ENCODE measurements around the gene FLG. TPM values are rescaled to one million over a fixed set of nuclear protein-coding genes. Genes with fewer than 3 reads are reported as not detected.

FLG gene
- total and polyA plus RNA-seq, 2 of the 4 experiments (the other 2 are of a cell fraction): under 0.01 TPM; not detected in 1

DNA sequence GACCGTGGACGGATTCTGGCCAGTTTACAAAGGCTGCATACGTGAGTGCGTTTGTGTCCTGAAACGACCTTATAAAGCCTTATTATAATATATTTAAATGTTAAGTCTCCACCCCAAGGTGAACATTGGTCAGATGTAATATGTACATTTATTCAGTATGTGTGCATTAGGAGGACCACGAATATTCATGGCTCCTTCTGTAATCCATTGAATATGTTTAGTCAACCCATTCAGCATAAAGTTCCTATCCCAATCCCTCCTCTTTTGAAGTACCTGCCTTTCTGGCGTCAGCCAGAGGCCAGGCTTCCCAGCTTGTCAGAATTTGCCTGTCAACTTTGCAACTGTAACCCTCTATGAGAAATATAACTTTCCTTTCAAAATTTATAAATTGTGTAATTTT is 10.4 kb upstream of the FLG start:
- H3K36me3 ChIP-seq (ENCODE audit: control insufficient read depth, insufficient read depth, low read length): no peaks in the 10 kb centered on the region
- no peaks in the 10 kb centered on the region for H3K79me1 ChIP-seq (ENCODE audit: low read depth in 1 of 2, low read length in 2 of 2)
- H2BK120ac ChIP-seq (ENCODE audit: low read depth, low read length): no peak overlapping the region
- H3K27ac ChIP-seq (ENCODE audit: insufficient read depth, low read length): no peak overlapping the region
- H3K14ac ChIP-seq (replicated peaks; ENCODE audit: low read depth, low read length): no peak overlapping the region
- H3K56ac ChIP-seq (ENCODE audit: extremely low read depth, insufficient read depth, low read length): no peak overlapping the region
- no peak for TF ChIP-seq FOS (IDR thresholded peaks at IDR 0.05; ENCODE audit: low read depth, low read length)
- no peak for TF ChIP-seq MAFK (IDR thresholded peaks at IDR 0.05; ENCODE audit: low read depth, low read length)
- no peak for TF ChIP-seq BHLHE40 (IDR thresholded peaks at IDR 0.05; ENCODE audit: low read depth, low read length)
- TF ChIP-seq, protein P1, sequence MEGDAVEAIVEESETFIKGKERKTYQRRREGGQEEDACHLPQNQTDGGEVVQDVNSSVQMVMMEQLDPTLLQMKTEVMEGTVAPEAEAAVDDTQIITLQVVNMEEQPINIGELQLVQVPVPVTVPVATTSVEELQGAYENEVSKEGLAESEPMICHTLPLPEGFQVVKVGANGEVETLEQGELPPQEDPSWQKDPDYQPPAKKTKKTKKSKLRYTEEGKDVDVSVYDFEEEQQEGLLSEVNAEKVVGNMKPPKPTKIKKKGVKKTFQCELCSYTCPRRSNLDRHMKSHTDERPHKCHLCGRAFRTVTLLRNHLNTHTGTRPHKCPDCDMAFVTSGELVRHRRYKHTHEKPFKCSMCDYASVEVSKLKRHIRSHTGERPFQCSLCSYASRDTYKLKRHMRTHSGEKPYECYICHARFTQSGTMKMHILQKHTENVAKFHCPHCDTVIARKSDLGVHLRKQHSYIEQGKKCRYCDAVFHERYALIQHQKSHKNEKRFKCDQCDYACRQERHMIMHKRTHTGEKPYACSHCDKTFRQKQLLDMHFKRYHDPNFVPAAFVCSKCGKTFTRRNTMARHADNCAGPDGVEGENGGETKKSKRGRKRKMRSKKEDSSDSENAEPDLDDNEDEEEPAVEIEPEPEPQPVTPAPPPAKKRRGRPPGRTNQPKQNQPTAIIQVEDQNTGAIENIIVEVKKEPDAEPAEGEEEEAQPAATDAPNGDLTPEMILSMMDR (conservative IDR thresholded peaks at IDR 0.05; ENCODE audit: low read depth, low read length): no peak
- H3K4me2 ChIP-seq (ENCODE audit: low read depth, low read length): no peak overlapping the region
- in situ Hi-C loops (cut with MboI; ENCODE audit: low sequenced_read_pairs): no loop called here
- H2AK5ac ChIP-seq (ENCODE audit: low read depth, low read length): no peak overlapping the region
- no peak overlapping the region for H3K23ac ChIP-seq (ENCODE audit: low read depth, low read length)
- no peak overlapping the region for H3K9ac ChIP-seq (ENCODE audit: low read depth, low read length)
- no peaks in the 10 kb centered on the region for H3K9me1 ChIP-seq (ENCODE audit: insufficient read depth, low read length)
- no peak overlapping the region for H2BK5ac ChIP-seq (ENCODE audit: low read depth, low read length, poor library complexity, severe bottlenecking)
- H2AK9ac ChIP-seq (replicated peaks; ENCODE audit: low read depth, low read length, poor library complexity): no peak overlapping the region
- no peak overlapping the region for H3K4me3 ChIP-seq (ENCODE audit: insufficient read depth, low read depth, low read length)
- H3K18ac ChIP-seq (ENCODE audit: low read depth, low read length): no peak overlapping the region
- BruUV-seq (replicated peaks): no TSS peak
- H3K27me3 ChIP-seq (ENCODE audit: control insufficient read depth, insufficient read depth, low read length): no peaks in the 10 kb centered on the region
- no peak overlapping the region for H4K8ac ChIP-seq (ENCODE audit: low read depth in 2 of 2, low read length in 2 of 2)
- POLR2A ChIA-PET (ENCODE audit: unreplicated experiment): no interaction called here
- ATAC-seq (ENCODE audit: low read depth) (no peak), DNase-seq (no peak)
- no peaks in the 10 kb centered on the region for H4K20me1 ChIP-seq (ENCODE audit: insufficient read depth, low read length)
- intact Hi-C loops (cut with micrococcal nuclease): no loop called here
- H4K5ac ChIP-seq (ENCODE audit: low read depth, low read length): no peak overlapping the region
- dilution Hi-C loops (cut with HindIII; ENCODE audit: low sequenced_read_pairs, unreplicated experiment): no loop called here
- no peak overlapping the region for H4K91ac ChIP-seq (ENCODE audit: insufficient read depth, low read depth, low read length)
- no peak overlapping the region for H2AFZ ChIP-seq (replicated peaks; ENCODE audit: low read length, poor library complexity)
- H2BK20ac ChIP-seq (ENCODE audit: low read depth, low read length): no peak overlapping the region
- H3K4me1 ChIP-seq (ENCODE audit: control insufficient read depth, insufficient read depth, low read length): no peaks in the 10 kb centered on the region
- WGBS, 2 experiments (ENCODE audit: extremely low coverage in 2 of 2, insufficient read length in 1 of 2): no CpG with 5 or more reads among the region's 7 CpGs
- CTCF ChIA-PET: interaction anchor here (0.7 to 1.4 kb wide), 2 partner anchors 11 to 12 kb away, joined by 4 to 5 read pairs; no protein-coding TSS in a partner anchor
- H2BK15ac ChIP-seq (ENCODE audit: low read depth, low read length): no peak overlapping the region
- no peaks in the 10 kb centered on the region for H3K9me3 ChIP-seq (ENCODE audit: control insufficient read depth, insufficient read depth, low read length)
- no peak overlapping the region for H3K4ac ChIP-seq (ENCODE audit: low read depth, low read length)

All from IMR-90 (cell line).